Measurements from ENCODE around the gene CALHM1.

The CALHM1 gene

DNA sequence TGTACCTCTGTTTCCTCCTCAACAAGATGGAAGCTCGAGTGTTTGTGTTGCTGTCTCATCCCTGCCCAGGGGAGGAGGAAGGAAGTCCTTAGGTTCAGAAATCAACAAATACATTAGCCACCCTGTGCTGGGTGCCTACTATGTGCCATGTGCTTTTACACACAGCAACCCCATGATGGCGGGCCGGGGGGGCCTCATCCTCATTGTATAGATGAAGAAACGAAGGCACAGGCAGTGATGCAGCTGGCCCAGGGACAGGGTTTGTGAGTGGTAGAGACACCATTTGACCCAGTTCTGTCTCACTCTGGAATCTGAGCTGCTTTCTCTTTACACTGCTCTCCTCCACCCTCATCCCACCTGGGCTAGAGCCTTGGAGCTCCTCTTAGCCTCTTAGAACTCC, 4.7 kb downstream of the CALHM1 start:
- no peak for DNase-seq

DNA sequence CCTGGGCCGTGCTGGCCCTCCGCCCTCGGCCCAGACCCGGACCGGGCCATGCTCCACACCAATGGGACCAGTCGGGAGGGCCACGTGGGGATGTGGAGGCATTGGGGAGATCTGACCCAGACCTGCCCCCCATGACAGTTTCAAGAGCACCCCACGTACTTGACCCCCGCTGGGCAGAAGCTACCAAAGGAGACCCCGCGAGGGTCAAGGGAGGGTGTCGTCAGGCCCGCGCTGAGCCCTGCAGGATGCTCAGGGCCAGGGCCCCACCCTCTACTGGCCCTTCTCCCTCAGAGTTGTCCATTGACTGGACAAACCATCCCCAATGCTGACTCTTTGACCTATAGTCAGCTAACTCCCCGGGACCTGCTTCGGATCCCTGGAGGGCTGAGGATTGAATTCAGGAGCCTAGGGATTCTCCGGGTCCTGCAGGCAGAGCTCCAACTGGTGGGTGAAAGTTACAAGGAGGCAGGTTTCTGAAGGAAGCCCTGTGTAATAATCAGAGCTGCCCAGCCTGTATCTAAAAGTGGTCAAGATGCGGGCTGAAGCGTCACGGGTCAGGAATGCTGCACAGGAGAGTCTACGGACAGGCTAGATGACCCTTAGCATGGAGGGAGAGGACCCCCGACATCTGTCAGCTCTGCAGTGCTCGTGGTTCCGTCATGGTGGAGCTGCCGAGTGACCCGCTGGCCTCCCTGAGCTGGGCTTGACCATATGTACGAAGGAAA, 6.0 kb downstream of the CALHM1 start:
- no peak for DNase-seq

DNA sequence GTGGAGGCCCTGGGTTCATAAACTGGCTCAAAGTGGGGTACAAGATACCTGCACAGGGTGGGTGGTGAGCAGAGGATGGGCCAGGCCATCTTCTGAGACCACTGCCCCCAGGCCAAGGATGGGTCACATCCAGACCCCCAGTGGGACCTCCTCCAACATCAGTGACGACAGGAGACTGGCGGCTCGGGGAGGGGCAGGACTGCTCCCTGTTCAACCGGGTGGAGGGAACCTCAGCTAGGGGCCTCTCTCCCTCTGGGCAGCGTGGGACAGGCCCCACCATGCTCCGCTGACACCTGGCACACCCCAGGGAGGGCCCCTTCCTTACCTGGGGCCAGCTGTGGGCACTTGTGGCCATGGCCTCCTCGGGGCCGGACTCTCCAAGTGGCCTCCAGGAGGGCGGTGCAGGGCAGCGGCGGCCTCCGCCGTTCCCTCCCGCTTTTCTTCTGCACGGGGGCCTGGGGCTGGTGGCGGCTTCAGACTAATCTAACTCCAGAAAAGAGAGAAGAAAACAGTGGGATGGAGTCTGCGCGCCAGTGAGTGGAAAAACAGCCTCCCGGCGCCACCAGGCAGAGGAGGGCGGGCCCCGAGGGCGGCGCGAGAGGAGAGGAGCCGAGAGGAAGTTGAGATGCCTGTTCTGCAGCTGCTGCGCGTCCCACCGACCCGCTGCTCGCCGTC, 6.7 kb downstream of the CALHM1 start, which contains the start of gene CALHM2:
CALHM2 (minus strand) TSS at position 540 of the 675 bp plus-strand sequence. CDS start 2,429 bp downstream, outside the sequence.
- DNase-seq = no peak

DNA sequence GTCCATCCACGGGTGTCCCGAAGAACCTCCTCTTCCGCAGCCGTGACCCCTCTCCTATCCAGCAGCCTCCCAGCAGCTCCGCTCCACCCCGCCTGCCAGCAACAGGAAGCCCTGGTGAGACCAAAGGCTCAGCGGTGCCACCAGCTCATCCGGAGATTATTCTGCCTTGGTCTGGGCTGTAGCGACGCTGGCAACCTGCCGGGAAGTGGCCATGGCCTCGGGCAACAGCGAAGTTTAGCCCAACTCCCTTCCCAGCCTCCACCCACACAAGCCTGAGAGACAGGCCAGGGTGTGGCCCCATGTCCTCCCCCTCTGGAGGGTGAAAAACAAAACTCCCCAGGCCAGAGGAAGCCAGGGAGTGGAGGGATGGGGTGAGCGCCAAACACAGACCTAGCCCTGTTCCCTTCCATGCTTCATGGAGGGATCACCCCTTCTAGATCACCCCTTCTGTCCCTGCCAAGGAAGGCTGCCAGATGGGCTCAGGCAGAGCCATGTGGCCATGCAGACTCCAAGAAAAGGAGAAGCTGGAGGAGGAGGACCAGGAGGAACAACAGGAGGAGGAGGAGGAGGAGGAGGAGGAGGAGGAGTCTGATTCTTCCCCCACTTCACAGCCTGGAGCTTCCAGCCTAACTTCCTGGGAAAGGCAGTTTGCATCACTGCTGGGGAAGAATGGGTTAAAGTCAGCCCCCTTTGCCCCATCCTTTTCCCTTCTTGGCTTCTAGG, 7.4 kb downstream of the CALHM1 start:
- DNase-seq = no peak

DNA sequence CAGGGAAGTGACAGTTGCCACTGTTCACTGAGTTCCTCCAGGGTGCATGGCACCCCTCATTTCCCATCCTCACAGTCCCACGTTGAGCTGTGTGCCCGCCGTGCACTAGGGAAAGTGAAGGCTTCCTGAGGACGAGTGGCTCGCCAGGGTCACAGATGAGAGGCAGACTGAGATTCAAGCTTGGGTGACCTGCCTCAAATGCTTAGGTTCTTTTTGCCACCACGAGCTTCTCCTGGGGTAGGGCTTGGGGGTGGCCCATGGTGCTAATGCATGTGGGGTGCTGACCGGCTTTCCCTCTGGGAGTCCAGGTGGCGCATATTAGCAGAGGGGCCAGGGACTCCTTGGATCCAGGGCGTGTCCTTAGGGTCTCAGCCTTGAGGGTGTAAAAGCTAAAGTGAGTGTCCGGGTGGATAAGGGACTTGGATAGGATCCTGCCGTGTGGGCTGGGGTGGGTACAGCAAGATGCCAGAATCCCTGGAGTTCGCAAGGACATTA, 8.5 kb downstream of the CALHM1 start:
- no peak for DNase-seq

DNA sequence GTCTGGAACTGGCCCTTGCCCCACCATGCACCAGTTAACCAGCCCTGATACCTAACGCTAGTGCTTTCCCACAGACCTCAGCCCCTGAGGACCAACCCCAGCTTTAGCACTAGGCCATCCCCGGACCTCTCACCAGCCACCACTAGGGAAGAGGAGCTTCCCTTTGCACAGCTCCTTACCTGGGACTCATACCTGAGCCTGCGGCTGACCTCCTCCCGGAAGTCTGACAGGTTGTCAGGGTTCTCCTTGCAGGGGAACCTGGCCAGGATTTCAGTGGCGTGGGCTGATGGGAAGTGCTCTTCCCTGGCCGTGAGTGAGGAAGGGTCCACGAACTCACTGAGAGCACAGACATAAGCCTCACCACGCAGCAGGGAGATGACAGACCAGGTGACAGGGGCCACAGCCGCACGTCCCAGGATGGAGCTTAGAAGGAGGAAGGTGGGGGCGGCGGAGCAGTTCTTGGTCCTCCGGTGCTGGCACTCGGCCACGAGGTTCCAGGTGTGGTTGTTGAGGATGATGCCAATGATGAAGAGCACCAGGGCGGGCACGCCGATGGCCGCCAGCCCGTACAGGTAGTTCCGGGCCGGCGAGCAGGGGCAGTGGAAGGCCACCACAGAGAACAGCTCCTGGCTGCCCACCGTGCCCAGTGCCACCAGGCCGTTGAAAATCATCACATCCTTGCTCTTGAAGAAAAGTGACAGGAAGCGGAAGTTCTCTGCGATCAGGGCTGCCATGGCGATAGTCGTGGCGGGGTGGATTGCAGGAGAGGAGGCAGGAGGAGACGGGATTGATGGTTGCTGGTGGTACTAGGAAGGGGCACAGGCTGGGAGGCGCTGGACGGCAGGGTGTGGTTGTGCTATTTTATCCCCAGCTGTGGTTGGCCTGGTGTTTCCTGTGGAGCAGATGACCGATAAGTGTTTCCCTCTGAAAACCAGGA, 9.2 kb downstream of the CALHM1 start:
- DNase-seq = no peak

DNA sequence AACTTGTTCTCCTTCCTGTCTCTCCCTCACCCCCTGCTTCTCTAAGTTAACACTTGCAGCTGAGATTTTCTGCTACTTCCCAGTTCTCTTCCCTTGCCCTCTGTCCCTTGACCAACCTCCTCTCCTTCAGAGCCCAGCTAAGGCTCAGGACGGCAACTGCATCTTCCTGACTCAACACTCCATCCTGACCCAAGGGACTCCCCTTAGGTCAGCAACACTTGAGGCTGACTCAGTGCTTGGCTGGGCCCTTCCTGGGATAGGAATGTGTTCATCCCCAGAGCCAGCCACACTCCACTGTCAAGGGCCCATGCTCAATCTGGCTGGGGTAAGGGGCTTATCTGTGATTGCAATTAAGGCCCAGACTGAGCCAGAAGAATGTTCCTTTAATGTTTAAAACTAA, 10.0 kb downstream of the CALHM1 start:
- DNase-seq = no peak

DNA sequence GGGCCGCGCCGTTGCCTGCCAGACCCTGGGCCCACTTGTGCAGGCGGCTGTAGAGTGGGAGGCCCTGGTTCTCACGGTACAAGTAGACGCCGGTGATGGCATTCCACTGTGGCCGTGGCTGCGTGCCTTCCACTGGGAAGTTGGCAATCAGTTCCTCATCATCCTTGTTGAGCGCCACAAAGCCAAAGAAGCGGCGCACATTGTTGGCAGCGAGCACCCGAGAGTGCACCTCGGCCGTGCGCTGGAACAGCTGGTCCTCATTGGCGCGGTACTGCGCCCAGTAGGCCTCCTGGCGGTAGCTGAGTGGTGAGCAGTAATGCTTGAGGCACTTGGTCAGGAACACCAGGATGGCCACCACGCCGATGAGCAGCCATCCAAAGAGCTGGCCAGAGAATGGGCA, 11.5 kb downstream of the CALHM1 start:
- no peak for DNase-seq

DNA sequence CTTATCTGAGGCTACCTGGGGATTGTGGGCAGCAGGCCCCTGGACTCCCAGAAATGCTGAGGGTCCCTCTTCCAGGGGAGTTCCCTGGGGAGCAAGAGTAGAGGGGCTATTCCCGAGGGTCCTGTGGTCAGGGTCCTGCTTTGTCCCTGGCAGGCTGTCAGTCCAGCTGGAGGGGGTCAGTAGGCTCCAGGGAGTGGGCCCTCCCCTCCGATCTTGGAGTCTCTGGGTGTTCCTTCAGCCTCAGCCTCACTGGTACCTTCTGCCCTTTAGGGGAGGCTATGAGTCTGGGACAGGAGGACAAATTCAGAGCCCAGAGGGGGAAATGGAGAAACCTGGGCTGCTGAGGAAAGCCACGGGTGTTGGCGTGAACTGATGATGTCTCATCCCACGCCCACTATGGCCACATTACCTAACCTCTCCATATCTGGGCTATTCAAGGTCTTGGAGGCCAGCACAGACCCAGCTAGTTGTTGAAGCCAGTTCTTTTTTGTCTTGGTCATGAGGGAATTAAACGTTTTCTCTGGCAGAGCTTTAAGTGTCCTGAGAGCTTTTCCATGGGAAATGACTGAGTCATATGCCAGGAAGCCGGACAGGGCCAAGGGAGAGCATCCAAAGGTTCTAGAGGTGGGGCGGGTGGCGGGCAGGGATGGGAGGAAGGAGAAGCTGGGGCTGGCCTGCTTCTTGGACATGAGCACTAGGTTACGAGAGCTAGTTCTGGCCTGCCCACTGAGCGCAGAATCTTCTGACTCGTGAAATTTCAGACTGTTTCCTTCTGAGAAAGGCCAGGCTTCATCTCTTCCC, 12.7 kb downstream of the CALHM1 start:
- no peak for DNase-seq

DNA sequence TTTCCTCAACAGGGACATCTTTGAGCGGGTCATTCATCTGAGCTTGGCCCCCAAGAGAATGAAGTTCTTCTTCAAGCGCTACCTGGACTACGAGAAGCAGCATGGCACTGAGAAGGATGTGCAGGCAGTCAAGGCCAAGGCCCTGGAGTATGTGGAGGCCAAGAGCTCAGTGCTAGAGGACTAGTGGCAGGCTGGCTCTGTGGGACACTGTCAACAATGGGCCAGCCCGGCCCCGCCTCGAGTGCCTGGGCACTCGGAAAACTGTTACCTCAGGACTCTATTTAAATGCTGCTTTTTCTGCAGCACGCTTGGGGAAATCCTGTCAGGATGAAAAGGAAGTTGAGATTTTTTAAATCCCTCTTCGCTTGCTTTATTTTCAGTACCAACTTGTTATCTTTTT, 13.3 kb downstream of the CALHM1 start:
- no peak for DNase-seq

DNA sequence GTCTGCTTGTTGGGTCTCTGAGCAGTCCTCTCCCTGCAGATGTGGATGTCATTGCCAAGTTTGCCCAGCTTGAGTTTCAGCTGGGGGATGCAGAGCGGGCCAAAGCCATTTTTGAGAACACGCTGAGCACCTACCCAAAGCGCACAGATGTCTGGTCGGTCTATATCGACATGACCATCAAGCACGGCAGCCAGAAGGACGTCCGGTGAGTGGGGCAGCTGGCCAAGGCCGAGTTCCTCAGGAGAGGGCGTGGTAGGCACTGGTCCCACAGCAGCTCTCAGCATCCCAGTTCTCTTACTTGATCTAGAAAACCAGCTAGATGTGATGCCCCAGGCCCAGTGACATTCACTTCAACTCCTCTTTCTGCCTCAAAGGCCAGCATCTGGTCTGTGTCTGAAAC, 14.2 kb downstream of the CALHM1 start:
- no peak for DNase-seq

DNA sequence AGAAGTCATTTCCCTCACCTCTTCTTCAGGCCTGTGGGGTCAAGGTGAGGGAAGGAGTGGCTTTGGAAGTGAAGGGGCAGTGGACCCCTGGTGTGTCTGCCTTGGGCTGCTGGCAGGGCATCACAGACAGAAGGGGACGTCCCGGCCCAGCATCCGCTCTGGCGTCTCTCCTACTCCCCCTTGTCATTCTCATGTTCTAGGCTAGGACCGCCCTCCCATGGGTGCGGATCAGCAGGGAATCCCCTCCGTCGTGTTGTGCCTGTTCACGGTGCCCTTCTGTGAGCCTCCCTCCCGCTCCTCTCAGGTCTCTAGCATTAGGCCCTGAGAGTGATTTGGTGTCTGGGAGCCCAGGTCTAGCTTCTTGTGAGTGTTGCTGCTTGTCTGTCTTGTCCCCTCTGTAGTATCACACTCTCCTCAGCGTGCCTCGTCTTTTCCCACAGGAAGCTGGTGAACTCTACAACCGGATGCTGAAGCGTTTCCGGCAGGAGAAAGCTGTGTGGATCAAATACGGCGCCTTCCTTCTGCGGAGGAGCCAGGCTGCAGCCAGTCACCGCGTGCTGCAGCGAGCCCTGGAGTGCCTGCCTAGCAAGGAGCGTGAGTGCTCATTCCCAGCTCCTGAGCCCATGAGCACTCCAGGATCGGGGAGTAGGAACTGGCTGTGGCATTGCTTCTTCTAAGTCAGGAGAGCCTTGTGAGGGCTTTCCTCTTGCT, 15.1 kb downstream of the CALHM1 start:
- no peak for DNase-seq

DNA sequence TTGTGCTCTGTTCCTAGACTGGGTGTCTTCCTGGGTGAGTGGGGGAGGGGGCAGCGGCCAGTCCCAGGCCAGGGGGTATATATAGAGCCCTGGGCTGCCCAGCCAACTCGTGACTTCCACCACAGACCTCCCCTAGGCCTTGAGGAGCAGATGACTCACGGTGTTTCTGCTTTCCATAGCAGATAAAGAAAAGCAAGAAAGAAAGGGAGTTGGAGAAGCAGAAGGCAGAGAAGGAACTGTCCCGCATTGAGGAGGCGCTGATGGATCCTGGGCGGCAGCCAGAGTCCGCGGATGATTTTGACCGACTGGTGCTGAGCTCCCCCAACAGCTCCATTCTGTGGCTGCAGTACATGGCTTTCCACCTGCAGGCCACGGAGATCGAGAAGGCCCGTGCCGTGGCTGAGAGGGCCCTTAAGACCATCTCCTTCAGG, 16.7 kb downstream of the CALHM1 start:
- no peak for DNase-seq

DNA sequence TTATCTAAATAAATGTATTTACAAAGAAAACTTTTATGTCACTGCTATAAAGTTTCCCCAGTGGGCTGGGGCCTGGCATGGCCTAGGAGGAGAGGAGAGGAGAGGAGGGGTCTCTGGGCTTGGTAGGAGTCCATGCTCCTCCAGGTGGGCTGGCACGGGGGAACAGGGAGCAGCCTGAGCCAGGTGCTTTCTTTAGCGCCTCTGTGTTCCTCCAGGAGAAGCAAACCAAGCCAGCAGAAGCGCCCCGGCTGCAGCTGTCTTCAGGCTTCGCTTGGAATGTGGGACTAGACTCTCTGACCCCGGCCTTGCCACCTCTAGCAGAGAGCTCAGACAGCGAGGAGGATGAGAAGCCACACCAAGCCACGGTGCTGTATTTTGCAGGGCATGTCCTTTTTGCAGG, 17.1 kb downstream of the CALHM1 start:
- no peak for DNase-seq

DNA sequence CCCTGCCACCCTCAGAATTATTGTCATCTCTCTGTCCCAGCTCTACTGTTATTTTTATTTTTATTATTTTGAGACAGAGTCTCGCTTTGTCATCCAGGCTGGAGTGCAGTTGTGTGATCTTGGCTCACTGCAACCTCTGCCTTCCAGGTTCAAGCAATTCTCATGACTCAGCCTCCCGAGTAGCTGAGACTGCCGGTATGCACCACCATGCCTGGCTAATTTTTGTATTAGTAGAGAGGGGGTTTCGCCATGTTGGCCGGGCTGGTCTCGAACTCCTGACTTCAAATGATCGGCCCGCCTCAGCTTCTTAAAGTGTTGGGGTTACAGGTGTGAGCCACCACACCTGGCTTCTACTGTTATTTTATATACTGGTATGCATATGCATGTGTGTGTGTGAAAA, 17.5 kb downstream of the CALHM1 start:
- DNase-seq = no peak

DNA sequence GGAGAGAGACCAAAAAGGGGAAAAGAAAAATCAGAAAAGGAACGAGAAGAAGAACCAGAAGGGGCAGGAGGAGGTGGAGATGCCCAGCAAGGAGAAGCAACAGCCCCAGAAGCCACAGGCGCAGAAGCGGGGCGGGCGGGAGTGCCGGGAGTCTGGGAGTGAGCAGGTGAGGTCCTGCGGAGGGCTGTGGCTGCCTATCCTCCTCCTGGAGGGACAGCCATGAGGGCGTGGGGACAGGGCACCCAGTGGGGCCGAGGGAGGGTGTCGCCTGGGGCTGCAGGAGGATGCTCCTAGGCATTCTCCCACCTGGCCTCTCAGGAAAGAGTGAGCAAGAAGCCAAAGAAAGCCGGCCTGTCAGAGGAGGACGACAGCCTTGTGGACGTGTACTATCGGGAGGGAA, 18.3 kb downstream of the CALHM1 start:
- DNase-seq = no peak

DNA sequence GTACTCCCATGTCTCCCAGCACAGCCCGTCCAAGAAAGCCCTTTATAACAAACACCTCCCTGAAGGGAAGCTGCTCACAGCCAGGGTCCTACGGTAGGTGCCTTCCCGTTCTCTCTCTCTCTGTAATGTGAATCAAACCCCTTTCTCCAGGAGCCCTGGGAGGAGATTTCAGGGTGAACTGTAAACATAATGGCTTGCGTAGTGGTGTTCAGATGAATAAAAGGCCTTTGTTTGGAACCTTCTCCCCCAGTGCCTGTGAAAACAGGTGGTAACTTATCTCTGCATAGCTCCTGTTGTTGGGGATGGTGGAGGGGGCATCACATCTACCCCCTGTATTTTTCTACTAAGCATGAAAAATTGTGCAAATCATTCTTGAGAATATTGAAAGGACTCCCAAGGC, 18.9 kb downstream of the CALHM1 start:
- DNase-seq = no peak

DNA sequence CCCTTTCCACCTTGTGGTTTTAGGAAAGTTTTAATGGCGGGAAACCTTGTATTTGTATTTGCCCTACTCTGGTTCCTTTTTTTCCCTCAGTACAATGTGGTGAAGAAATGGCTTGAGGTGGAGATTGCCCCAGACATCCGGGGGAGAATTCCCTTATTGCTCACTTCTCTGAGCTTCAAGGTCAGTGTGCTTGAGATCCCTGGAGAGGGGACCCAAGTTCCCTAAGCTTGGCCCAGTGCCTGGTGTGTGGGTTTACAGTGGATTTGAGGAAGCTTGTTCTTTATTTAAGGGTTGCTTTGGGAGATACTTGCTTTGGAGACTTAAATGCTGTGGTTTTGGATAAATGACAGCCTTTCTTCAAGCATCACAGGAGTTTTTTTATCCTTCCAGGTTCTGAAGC, 24.8 kb downstream of the CALHM1 start:
- DNase-seq = no peak

DNA sequence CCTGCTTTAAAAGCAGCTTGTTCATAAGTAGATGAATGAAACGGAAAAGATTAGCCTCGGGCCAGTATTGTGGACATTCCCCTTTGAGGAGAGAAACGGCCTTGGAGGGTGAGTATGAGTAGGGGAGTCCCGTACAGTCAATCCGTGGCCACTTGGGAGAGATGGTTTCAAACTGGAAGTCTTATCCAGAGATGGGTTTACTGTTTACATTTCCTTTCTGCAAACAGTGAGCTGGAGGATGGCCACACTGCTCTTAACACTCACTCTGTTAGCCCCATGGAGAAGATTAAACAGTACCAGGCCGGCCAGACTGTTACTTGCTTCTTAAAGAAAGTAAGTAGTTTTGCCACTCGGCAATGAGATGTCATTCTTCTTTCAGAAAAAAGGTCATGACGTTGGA, 26.8 kb downstream of the CALHM1 start:
- DNase-seq = no peak

DNA sequence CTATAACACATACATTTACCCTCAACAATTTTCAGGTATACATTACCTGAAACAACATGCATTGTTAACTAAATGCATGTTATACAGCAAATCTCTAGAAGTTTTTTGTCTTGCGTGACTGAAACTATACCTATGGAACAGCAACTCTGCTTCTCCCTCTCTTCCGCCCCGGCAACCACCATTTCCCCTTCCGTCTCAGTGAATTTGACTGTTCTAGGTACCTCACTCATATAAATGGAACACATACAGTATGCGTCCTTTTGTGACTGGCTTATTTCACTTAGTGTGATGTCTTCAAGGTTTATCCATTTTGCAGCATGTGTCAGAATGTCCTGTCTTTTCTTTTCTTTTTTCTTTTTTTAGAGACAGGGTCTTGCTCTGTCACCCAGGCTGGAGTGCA, 29.1 kb downstream of the CALHM1 start:
- DNase-seq = no peak

DNA sequence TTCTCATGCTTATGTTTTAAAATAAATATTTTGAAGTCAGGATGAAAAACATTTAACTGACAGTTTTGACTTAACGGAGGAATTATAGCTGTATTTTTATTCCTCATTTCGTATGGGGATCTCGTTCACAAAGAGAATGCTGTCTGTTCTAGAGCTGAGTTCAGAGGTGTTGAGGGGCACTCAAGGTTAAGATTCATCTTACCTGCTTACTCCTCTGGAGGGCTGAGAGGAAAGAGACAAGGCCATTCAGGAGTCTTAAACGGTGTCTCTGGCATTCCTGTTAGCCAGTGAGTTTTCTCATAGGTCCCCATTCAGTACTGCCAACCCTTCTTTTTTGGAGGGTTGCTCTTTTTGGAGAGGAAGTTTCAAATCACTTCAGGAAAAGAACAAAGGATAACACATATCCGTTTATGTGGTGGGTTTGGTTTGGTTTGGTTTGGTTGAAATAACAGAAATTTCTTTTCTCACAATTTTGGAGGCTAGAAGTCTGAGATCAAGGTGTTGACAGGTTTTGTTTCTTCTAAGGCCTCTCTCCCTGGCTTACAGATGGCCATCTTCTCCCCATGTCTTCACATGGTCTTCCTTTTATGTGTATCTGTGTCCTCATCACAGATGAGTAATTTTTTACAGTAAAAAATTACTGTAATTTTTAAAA, 29.6 kb downstream of the CALHM1 start:
- no peak for DNase-seq

Data from NCI-H2029 (cell line).